ENCODE measurements around the gene SLC25A42.
"Not testable (repeated sequence)": the region's sequence is repeated elsewhere in the genome, so short reads cannot be mapped to it uniquely, and the experiment has no call there.

The SLC25A42 gene

DNA sequence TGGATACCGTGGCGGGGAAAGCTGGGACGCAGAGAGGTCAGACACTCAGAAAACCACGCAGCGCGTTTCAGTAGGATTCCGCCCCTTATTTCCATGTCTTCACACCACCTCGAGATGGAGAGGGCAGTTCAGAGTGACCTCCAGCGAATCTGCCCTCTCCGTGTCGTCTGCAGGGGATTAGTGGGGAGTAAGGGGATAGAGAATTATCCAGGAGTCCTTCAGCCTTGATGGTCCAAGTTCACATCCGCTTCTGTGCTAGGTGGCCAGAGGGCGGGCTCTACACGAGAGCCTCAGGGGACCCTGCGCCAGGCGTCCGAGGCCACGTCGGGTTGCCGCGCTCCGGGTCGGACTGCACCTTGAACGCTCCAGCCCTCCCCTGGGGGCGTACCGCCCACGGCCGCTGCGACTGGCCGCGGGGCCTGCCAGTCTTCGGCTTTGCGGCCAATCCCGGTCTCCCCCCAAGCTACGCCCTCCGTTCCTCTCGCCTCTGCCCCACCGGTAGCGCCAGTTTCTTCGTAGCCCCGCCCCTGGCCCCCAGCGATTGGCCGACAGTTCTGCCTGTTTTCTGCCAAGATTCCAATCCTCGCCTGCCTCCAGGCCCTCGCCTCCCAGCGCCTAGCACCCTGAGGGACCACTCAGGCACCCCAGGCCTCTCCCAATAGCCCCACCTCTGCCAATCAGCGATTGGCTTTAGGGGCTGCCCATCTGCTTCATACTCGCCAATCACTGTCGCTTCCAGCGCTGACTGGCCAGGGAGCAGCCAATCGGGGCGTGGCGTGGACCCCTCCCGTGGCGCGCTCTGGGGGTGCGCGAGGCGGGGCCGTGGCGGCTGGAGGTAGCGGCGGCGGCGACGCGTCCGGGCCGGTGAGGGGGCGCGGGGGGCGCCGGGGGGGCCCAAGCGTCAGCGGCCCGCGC, at the start of gene SLC25A42:
Gene SLC25A42 (plus strand): TSS at position 812 of the 915 bp plus-strand sequence. CDS start 32,131 bp downstream, outside the sequence.
- H3K4me3 ChIP-seq (ENCODE audit: low read depth, low read length) = peak within 1 kb of the TSS; percentile 76
- TF ChIP-seq, protein P1, sequence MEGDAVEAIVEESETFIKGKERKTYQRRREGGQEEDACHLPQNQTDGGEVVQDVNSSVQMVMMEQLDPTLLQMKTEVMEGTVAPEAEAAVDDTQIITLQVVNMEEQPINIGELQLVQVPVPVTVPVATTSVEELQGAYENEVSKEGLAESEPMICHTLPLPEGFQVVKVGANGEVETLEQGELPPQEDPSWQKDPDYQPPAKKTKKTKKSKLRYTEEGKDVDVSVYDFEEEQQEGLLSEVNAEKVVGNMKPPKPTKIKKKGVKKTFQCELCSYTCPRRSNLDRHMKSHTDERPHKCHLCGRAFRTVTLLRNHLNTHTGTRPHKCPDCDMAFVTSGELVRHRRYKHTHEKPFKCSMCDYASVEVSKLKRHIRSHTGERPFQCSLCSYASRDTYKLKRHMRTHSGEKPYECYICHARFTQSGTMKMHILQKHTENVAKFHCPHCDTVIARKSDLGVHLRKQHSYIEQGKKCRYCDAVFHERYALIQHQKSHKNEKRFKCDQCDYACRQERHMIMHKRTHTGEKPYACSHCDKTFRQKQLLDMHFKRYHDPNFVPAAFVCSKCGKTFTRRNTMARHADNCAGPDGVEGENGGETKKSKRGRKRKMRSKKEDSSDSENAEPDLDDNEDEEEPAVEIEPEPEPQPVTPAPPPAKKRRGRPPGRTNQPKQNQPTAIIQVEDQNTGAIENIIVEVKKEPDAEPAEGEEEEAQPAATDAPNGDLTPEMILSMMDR (IDR thresholded peaks at IDR 0.05; ENCODE audit: low read depth, low read length, missing control alignments) = no peak

GRCh38 chr19:19021115-19021514, 42.7 kb upstream of the SLC25A42 start:
- no peak for DNase-seq (ENCODE audit: low read depth)
- TF ChIP-seq, protein P1 (IDR thresholded peaks at IDR 0.05; ENCODE audit: low read depth, low read length, missing control alignments) = no peak
- H3K4me3 ChIP-seq (ENCODE audit: low read depth, low read length) = no peak overlapping the region

More for the DNA sequence above, at the start of gene SLC25A42:
- peak; percentile 99 for DNase-seq (ENCODE audit: low read depth)

DNA sequence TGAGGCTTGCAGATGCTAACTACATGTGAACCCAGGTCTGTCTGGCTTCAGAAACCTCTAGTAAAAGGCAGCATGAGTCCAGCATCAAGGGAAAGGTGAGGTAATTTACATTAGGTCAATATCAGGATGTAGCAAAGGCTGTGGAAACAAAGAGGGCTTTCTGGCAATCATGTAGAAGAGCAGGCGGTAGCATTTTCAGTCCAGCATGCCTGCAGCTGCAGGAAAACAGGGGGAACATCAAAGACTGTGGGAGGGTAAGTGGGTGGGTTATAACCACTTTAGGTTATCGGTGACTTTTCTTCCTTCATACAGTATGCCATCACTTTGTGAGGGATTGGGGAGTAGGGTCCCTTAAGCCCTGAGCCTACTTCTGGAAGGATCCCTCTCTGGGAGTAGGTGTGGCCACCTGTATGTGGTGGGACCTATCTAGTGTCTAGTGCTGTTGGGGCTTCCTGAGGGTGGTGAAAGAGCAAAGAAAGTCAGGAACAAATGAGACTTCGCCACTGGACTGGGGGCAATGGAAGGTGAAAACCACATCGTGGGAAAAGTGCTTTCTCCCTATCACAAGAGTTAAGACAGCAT, 41.3 kb upstream of the SLC25A42 start:
- DNase-seq (ENCODE audit: low read depth) = no peak
- TF ChIP-seq, protein P1 (IDR thresholded peaks at IDR 0.05; ENCODE audit: low read depth, low read length, missing control alignments) = no peak
- no peak overlapping the region for H3K4me3 ChIP-seq (ENCODE audit: low read depth, low read length)

- DNase-seq (ENCODE audit: low read depth); H3K4me3 ChIP-seq (ENCODE audit: low read depth, low read length): not testable (repeated sequence)
These were observed 40.4 kb upstream of the SLC25A42 start for GRCh38 chr19:19023376-19023775.

DNA sequence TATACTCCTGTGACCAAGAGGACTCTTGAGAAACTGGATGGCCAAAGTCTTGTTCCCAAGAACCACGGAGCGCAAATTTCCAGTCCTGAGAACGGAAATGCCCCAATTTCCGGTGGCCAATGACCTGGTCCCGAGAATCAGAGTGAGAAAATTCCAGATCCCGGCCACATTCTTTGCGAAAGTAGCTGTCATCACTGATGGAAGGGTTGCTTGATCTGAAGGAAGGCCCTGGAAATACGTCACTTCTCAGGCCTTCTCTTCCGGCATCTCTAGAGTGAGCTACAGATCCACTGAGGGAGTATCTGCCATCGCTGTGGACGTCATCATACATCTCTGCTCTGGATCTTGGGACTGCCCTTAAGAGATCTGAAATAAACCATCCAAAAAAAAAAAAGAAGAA, 37.9 kb upstream of the SLC25A42 start:
- DNase-seq (ENCODE audit: low read depth) = no peak
- no peak overlapping the region for H3K4me3 ChIP-seq (ENCODE audit: low read depth, low read length)
- TF ChIP-seq, protein P1 (IDR thresholded peaks at IDR 0.05; ENCODE audit: low read depth, low read length, missing control alignments) = no peak

DNA sequence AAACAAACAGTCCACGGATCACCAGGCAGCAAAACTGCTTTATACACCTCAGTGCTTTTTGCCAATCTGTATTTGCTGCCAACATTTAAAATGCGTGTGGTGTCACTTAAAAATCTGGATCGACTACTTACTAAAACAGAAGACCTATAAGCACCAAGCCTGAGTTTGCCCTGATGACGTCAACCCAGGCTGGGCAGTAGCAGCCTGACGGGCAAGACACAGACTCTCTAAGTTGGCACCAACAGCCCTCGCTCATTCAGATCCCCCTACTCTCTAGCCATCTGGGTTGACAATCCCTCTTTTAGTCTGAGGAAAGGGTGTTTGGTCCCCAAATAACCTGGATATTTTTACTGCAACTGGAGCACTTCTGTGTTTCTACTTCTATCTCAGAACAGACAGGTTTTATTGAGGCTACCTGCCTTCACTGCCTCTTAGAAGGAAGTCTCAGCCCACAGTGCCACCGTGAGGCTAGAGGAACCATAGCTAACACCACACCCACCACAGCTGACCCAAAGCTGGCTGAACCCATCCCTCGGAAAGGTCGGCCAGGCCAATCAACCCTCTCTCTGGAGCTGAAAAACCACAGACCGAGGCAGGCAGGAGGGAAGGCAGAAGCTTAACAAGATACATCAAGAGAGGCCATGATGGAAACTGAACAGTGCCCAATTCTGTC, 37.4 kb upstream of the SLC25A42 start:
- H3K4me3 ChIP-seq (ENCODE audit: low read depth, low read length) = no peak overlapping the region
- DNase-seq (ENCODE audit: low read depth) = no peak

More for the DNA sequence above, 37.4 kb upstream of the SLC25A42 start:
- TF ChIP-seq, protein P1 (IDR thresholded peaks at IDR 0.05; ENCODE audit: low read depth, low read length, missing control alignments) = no peak

Measured in GM12864 (cell line).